GM18907 (cell line): Measurements from ENCODE around the gene ICAM5.
"Not testable (repeated sequence)": the region's sequence is repeated elsewhere in the genome, so short reads cannot be mapped to it uniquely, and the experiment has no call there.

Experiments
- ATAC-seq: cut with Tn5 transposase; IDR thresholded peaks from one replicate; pipeline ENCODE4 v1.9.1; 2021; ENCODE audit warnings: mild to moderate bottlenecking, moderate library complexity; ENCODE audit not compliant: unreplicated experiment

ICAM5 gene

GRCh38 chr19:10270180-10270615 lies 19.6 kb upstream of the ICAM5 start:
- ATAC-seq, result peak; percentile 45

- ATAC-seq, result peak; percentile 48
These were observed 18.9 kb upstream of the ICAM5 start, which contains the start of gene ICAM1 for GRCh38 chr19:10270616-10271394. ICAM1 (plus strand) TSS chr19:10271120; CDS start chr19:10271160, 40 bp downstream.

- peak; percentile 26 for ATAC-seq
These were observed 18.1 kb upstream of the ICAM5 start for GRCh38 chr19:10271543-10272086.

GRCh38 chr19:10274589-10274988 lies 15.2 kb upstream of the ICAM5 start:
- ATAC-seq, result no peak

- no peak for ATAC-seq
These were observed 11.8 kb upstream of the ICAM5 start for GRCh38 chr19:10277795-10278589.

GRCh38 chr19:10278935-10279334 lies 10.8 kb upstream of the ICAM5 start:
- ATAC-seq, result no peak

GRCh38 chr19:10279737-10280442 lies 9.9 kb upstream of the ICAM5 start:
- no peak for ATAC-seq

- not testable (repeated sequence) for ATAC-seq
These were observed 7.7 kb upstream of the ICAM5 start for GRCh38 chr19:10282043-10282442.

GRCh38 chr19:10283301-10284064 lies 6.3 kb upstream of the ICAM5 start:
- no peak for ATAC-seq

GRCh38 chr19:10284065-10284959 lies 5.4 kb upstream of the ICAM5 start:
- ATAC-seq, result no peak

- no peak for ATAC-seq
These were observed 4.8 kb upstream of the ICAM5 start for GRCh38 chr19:10284960-10285278.

GRCh38 chr19:10285393-10285792 lies 4.4 kb upstream of the ICAM5 start:
- no peak for ATAC-seq

GRCh38 chr19:10286803-10287737 lies 2.7 kb upstream of the ICAM5 start, which contains the start of gene ICAM4:
ICAM4 (plus strand) TSS chr19:10286955; CDS start chr19:10287013, 58 bp downstream.
- no peak for ATAC-seq

GRCh38 chr19:10288662-10289166 lies 1.0 kb upstream of the ICAM5 start:
- no peak for ATAC-seq

GRCh38 chr19:10289167-10289835 lies 451 bp upstream of the ICAM5 start:
- no peak for ATAC-seq

- ATAC-seq, result no peak
These were observed 664 bp downstream of the ICAM5 start for GRCh38 chr19:10290357-10290875.

- no peak for ATAC-seq
These were observed 1.3 kb downstream of the ICAM5 start for GRCh38 chr19:10290876-10291553.
